ENCODE measurements around the gene NLRP13. TPM values are rescaled to one million over a fixed set of nuclear protein-coding genes. Genes with fewer than 3 reads are reported as not detected.

Gene NLRP13
- total and polyA plus RNA-seq, 2 experiments from 2014 or later = not detected

DNA sequence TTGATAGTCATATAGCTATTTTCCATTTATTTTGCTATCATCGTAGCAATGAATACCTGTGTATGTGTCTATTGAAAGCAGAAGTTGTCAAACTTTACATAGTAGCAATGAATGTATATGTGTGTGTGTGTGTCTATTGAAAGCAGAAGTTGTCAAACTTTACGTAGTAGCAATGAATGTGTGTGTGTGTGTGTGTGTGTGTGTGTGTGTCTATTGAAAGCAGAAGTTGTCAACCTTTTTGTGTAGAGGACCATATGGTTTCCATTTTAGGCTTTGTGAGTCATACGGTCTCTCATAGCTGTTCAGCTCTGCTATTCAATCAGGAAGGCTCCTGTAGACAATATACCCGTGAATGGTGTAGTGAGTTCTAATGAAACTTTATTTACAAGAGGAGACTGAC lies 75.0 kb downstream of the NLRP13 start:
- no peaks in the 10 kb centered on the region for H3K9me2 ChIP-seq (ENCODE audit: insufficient read depth)
- no peaks in the 10 kb centered on the region for H3K4me1 ChIP-seq (ENCODE audit: insufficient read depth)
- no peak overlapping the region for H3K4me3 ChIP-seq
- H3K36me3 Mint-ChIP-seq (ENCODE audit: low read depth) = peaks cover 44% of the 10 kb centered on the region
- no peak overlapping the region for H3K27ac Mint-ChIP-seq
- ATAC-seq (no peak), DNase-seq (ENCODE audit: low spot score) (no peak)
- no peaks in the 10 kb centered on the region for H4K20me1 ChIP-seq (replicated peaks; ENCODE audit: insufficient read depth)
- no peak overlapping the region for H2AFZ ChIP-seq
- H3F3A ChIP-seq (replicated peaks; ENCODE audit: low read depth) = no peaks in the 10 kb centered on the region
- TF ChIP-seq POLR2AphosphoS5 (IDR thresholded peaks at IDR 0.05; ENCODE audit: low read depth) = no peak
- H3K4me3 Mint-ChIP-seq = no peak overlapping the region
- H3K4me2 ChIP-seq = no peak overlapping the region
- no peaks in the 10 kb centered on the region; the same call in 1 of the 2 replicates for H3K36me3 ChIP-seq (ENCODE audit: insufficient read depth)
- H3K79me2 ChIP-seq (replicated peaks; ENCODE audit: insufficient read depth) = no peaks in the 10 kb centered on the region
- H3K27me3 ChIP-seq (ENCODE audit: insufficient read depth) = no peaks in the 10 kb centered on the region
- no peak overlapping the region for H3K27ac ChIP-seq (ENCODE audit: low read depth)
- H3K4me1 Mint-ChIP-seq = no peaks in the 10 kb centered on the region
- H3K9me3 Mint-ChIP-seq = peaks cover 97% of the 10 kb centered on the region
- H3K27me3 Mint-ChIP-seq (ENCODE audit: insufficient read depth, low read depth, poor library complexity) = peaks cover 3% of the 10 kb centered on the region

DNA sequence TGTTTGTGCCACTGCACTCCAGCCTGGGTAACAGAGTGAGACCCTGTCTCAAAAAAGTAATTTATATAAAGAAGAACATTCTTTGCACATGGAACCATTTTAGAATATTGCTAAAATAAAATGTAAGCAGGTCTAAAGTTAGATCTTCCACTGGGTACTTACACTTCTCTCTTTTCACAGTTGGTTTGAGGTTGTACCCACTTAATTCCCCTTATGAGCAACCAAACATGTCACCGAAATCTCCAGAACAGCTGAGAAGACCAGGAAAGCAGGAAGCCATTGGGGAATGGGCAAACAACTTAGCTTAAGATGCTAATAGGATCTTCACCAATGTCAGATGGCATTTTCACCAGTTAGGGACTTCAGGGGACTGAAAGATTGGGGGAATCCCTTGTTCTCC lies 77.0 kb downstream of the NLRP13 start:
- Histone ChIP-seq H3K36me3 (ENCODE audit: insufficient read depth) (no peaks in the 10 kb centered on the region; the same call in 1 of the 2 replicates), H3K4me1 (ENCODE audit: insufficient read depth) (no peaks in the 10 kb centered on the region), H3K79me2 (replicated peaks; ENCODE audit: insufficient read depth) (no peaks in the 10 kb centered on the region), H3K4me3 (no peak overlapping the region), H3K4me2 (no peak overlapping the region), H3K27me3 (ENCODE audit: insufficient read depth) (no peaks in the 10 kb centered on the region), H2AFZ (no peak overlapping the region), H4K20me1 (replicated peaks; ENCODE audit: insufficient read depth) (no peaks in the 10 kb centered on the region), H3K9me2 (ENCODE audit: insufficient read depth) (no peaks in the 10 kb centered on the region), H3F3A (replicated peaks; ENCODE audit: low read depth) (no peaks in the 10 kb centered on the region), H3K27ac (ENCODE audit: low read depth) (no peak overlapping the region)
- peaks cover 3% of the 10 kb centered on the region for H3K27me3 Mint-ChIP-seq (ENCODE audit: insufficient read depth, low read depth, poor library complexity)
- H3K9me3 Mint-ChIP-seq = peaks cover 86% of the 10 kb centered on the region
- TF ChIP-seq ZNF114 (CRISPR knock-in tag; IDR thresholded peaks at IDR 0.05) (no peak), STAT1 (IDR thresholded peaks at IDR 0.05; ENCODE audit: unreplicated experiment) (no peak), EZH2 (IDR thresholded peaks at IDR 0.05; ENCODE audit: low read depth, unreplicated experiment) (no peak), EZH2phosphoT487 (IDR thresholded peaks at IDR 0.05; ENCODE audit: unreplicated experiment) (no peak), POLR2AphosphoS5 (IDR thresholded peaks at IDR 0.05; ENCODE audit: low read depth) (no peak)
- TF ChIP-seq, protein P1, sequence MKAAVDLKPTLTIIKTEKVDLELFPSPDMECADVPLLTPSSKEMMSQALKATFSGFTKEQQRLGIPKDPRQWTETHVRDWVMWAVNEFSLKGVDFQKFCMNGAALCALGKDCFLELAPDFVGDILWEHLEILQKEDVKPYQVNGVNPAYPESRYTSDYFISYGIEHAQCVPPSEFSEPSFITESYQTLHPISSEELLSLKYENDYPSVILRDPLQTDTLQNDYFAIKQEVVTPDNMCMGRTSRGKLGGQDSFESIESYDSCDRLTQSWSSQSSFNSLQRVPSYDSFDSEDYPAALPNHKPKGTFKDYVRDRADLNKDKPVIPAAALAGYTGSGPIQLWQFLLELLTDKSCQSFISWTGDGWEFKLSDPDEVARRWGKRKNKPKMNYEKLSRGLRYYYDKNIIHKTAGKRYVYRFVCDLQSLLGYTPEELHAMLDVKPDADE (IDR thresholded peaks at IDR 0.05) = no peak
- TF ChIP-seq, protein P2, sequence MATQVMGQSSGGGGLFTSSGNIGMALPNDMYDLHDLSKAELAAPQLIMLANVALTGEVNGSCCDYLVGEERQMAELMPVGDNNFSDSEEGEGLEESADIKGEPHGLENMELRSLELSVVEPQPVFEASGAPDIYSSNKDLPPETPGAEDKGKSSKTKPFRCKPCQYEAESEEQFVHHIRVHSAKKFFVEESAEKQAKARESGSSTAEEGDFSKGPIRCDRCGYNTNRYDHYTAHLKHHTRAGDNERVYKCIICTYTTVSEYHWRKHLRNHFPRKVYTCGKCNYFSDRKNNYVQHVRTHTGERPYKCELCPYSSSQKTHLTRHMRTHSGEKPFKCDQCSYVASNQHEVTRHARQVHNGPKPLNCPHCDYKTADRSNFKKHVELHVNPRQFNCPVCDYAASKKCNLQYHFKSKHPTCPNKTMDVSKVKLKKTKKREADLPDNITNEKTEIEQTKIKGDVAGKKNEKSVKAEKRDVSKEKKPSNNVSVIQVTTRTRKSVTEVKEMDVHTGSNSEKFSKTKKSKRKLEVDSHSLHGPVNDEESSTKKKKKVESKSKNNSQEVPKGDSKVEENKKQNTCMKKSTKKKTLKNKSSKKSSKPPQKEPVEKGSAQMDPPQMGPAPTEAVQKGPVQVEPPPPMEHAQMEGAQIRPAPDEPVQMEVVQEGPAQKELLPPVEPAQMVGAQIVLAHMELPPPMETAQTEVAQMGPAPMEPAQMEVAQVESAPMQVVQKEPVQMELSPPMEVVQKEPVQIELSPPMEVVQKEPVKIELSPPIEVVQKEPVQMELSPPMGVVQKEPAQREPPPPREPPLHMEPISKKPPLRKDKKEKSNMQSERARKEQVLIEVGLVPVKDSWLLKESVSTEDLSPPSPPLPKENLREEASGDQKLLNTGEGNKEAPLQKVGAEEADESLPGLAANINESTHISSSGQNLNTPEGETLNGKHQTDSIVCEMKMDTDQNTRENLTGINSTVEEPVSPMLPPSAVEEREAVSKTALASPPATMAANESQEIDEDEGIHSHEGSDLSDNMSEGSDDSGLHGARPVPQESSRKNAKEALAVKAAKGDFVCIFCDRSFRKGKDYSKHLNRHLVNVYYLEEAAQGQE (IDR thresholded peaks at IDR 0.05; ENCODE audit: unreplicated experiment) = no peak
- no peaks in the 10 kb centered on the region for H3K4me1 Mint-ChIP-seq
- H3K4me3 Mint-ChIP-seq = no peak overlapping the region
- ATAC-seq (no peak), DNase-seq (ENCODE audit: low spot score) (no peak)
- no peak overlapping the region for H3K27ac Mint-ChIP-seq
- H3K36me3 Mint-ChIP-seq (ENCODE audit: low read depth) = peaks cover 40% of the 10 kb centered on the region

Other genes starting within 250 kb of the NLRP13 start
- gene NLRP9, start 193.9 kb downstream of the NLRP13 start, total RNA-seq (2014; rRNA removed; shearing (Covaris generic)) = not detected in 2 replicates
- gene NLRP9, start 193.9 kb downstream of the NLRP13 start, polyA plus RNA-seq (2016; fragmentation: Nextera tagmentation; extraction: Ambion mirVana) = not detected in 2 replicates
- not detected in 2 replicates for gene RFPL4A, start 173.2 kb downstream of the NLRP13 start, total RNA-seq (2014; rRNA removed; shearing (Covaris generic))
- gene RFPL4A, start 173.2 kb downstream of the NLRP13 start, polyA plus RNA-seq (2016; fragmentation: Nextera tagmentation; extraction: Ambion mirVana) = not detected in 2 replicates
- gene RFPL4AL1, start 163.2 kb downstream of the NLRP13 start, total RNA-seq (2014; rRNA removed; shearing (Covaris generic)) = not detected in 2 replicates
- not detected in 2 replicates for gene RFPL4AL1, start 163.2 kb downstream of the NLRP13 start, polyA plus RNA-seq (2016; fragmentation: Nextera tagmentation; extraction: Ambion mirVana)
- not detected in 2 replicates for gene NLRP11, start 100.3 kb downstream of the NLRP13 start, total RNA-seq (2014; rRNA removed; shearing (Covaris generic))
- not detected in 2 replicates for gene NLRP11, start 100.3 kb downstream of the NLRP13 start, polyA plus RNA-seq (2016; fragmentation: Nextera tagmentation; extraction: Ambion mirVana)
- gene NLRP4, start 95.8 kb downstream of the NLRP13 start, total RNA-seq (2014; rRNA removed; shearing (Covaris generic)) = 0.19 TPM in 1 of 2 replicates, not detected in the other
- not detected in 2 replicates for gene NLRP4, start 95.8 kb downstream of the NLRP13 start, polyA plus RNA-seq (2016; fragmentation: Nextera tagmentation; extraction: Ambion mirVana)
- gene NLRP8, start 15.5 kb upstream of the NLRP13 start, total RNA-seq (2014; rRNA removed; shearing (Covaris generic)) = not detected in 2 replicates
- not detected in 2 replicates for gene NLRP8, start 15.5 kb upstream of the NLRP13 start, polyA plus RNA-seq (2016; fragmentation: Nextera tagmentation; extraction: Ambion mirVana)
- not detected in 2 replicates for gene NLRP5, start 54.4 kb upstream of the NLRP13 start, total RNA-seq (2014; rRNA removed; shearing (Covaris generic))
- gene NLRP5, start 54.4 kb upstream of the NLRP13 start, polyA plus RNA-seq (2016; fragmentation: Nextera tagmentation; extraction: Ambion mirVana) = not detected in 2 replicates
- gene ZNF787, start 189.0 kb upstream of the NLRP13 start, total RNA-seq (2014; rRNA removed; shearing (Covaris generic)) = 35.3 and 44.6 TPM in 2 replicates
- 12.5 and 15.9 TPM in 2 replicates for gene ZNF787, start 189.0 kb upstream of the NLRP13 start, polyA plus RNA-seq (2016; fragmentation: Nextera tagmentation; extraction: Ambion mirVana)
- 58.5 and 60.5 TPM in 2 replicates for gene ZNF444, start 209.0 kb upstream of the NLRP13 start, total RNA-seq (2014; rRNA removed; shearing (Covaris generic))
- 23.6 and 25.1 TPM in 2 replicates for gene ZNF444, start 209.0 kb upstream of the NLRP13 start, polyA plus RNA-seq (2016; fragmentation: Nextera tagmentation; extraction: Ambion mirVana)
- gene GALP, start 243.7 kb upstream of the NLRP13 start, total RNA-seq (2014; rRNA removed; shearing (Covaris generic)) = not detected in 2 replicates
- gene GALP, start 243.7 kb upstream of the NLRP13 start, polyA plus RNA-seq (2016; fragmentation: Nextera tagmentation; extraction: Ambion mirVana) = not detected in 2 replicates